Transverse colon (tissue), 4 donors: ENCODE measurements around the gene RBFOX2.

Source experiments
- CTCF ChIP-seq, 5 experiments: fragments of 200-600 bp in 3 of 5; fragments of 450-650 bp in 2 of 5; sonication (generic) in 3 of 5; IDR thresholded peaks; 1 replicate in 2 of 5; 2 replicates in 3 of 5; pipeline ENCODE4 v1.5.1; 2016 to 2017; ENCODE audit warnings: antibody characterized with exemption in 5 of 5, inconsistent platforms in 3 of 5, mild to moderate bottlenecking in 2 of 5, moderate library complexity in 1 of 5
- EP300 ChIP-seq: sonication (generic); formaldehyde crosslinking; IDR thresholded peaks from one replicate; pipeline ENCODE4 v1.6.1; 2017; ENCODE audit warnings: antibody characterized with exemption, low read depth
- POLR2A ChIP-seq: fragments of 450-650 bp; IDR thresholded peaks from one replicate; pipeline ENCODE4 v1.6.1; 2016; ENCODE audit warnings: antibody characterized with exemption, mild to moderate bottlenecking, moderate library complexity
- POLR2AphosphoS5 ChIP-seq, 3 donors: sonication (generic); formaldehyde crosslinking; IDR thresholded peaks; one replicate each; pipeline ENCODE4 v1.6.1; 2016; ENCODE audit warnings: antibody characterized with exemption in 3 of 3

DNA sequence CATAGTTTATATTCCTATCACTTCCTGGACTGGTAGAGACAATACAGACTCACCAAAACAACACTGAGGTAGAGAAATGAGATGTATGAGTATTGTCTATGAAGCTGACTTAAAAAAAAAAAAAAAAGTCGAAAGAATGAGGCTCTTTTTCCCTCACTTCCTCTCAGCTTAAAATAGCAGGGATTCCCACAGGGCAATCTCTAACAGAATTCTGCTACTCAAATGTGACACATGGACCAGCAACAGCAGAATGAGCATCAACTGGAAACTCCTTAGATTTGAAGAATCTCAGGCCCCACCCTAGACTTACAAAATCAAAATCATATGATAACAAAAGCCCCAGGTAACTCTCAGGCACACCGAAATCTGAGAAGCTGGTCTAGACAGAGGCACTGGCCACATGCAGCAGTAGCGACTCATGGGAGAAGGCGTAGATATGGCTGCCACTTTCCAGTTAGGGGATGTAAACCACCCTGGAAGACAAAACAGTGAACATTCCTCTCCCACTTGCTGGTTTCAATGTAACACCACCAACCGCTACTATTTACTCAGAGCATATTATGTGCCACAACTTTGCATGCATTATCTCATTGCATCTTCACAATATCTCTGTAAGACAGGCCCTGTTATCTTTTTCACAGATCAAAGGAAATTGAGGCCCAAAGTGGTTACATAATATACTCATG, 128.0 kb downstream of the RBFOX2 start:
- TF ChIP-seq POLR2AphosphoS5 (IDR thresholded peaks at IDR 0.05) (no peak), CTCF (IDR thresholded peaks at IDR 0.05) (no peak), POLR2A (no peak), EP300 (no peak)
